GOT3 (cell line): Measurements from ENCODE around the gene NEU1.
"Not testable (repeated sequence)": the region's sequence is repeated elsewhere in the genome, so short reads cannot be mapped to it uniquely, and the experiment has no call there.

Experiments
- DNase-seq: peaks from one replicate; lab custom pipeline; 2025; ENCODE audit warnings: mixed read lengths; lab: John Stamatoyannopoulos, UW

Gene NEU1

GRCh38 chr6:31862344-31863235 lies at the start of gene NEU1:
Gene NEU1, minus strand, starts transcription at chr6:31862821. Its CDS starts 45 bp downstream, at chr6:31862776.
- DNase-seq, result peak; percentile 95

- DNase-seq, result no peak
Measured at GRCh38 chr6:31911826-31912585, 49.4 kb upstream of the NEU1 start.

- not testable (repeated sequence) for DNase-seq
Measured at GRCh38 chr6:31909298-31909697, 46.7 kb upstream of the NEU1 start.

- DNase-seq, result no peak
Measured at GRCh38 chr6:31908791-31909190, 46.2 kb upstream of the NEU1 start.

- not testable (repeated sequence) for DNase-seq
Measured at GRCh38 chr6:31908255-31908654, 45.6 kb upstream of the NEU1 start.

GRCh38 chr6:31907158-31907813 lies 44.7 kb upstream of the NEU1 start:
- DNase-seq, result no peak

GRCh38 chr6:31906727-31907126 lies 44.1 kb upstream of the NEU1 start:
- DNase-seq, result not testable (repeated sequence)

GRCh38 chr6:31906122-31906521 lies 43.5 kb upstream of the NEU1 start:
- DNase-seq, result no peak

- DNase-seq, result no peak
Measured at GRCh38 chr6:31905041-31905440, 42.4 kb upstream of the NEU1 start.

- DNase-seq, result no peak
Measured at GRCh38 chr6:31903957-31904356, 41.3 kb upstream of the NEU1 start.

- DNase-seq, result peak; percentile 73
Measured at GRCh38 chr6:31901953-31902643, 39.5 kb upstream of the NEU1 start, which contains the start of gene ZBTB12. Gene ZBTB12, minus strand, starts transcription at chr6:31902086. Its CDS starts 781 bp downstream, at chr6:31901305.

GRCh38 chr6:31901415-31901952 lies 38.9 kb upstream of the NEU1 start:
- DNase-seq, result no peak

- DNase-seq, result no peak
Measured at GRCh38 chr6:31900917-31901414, 38.3 kb upstream of the NEU1 start.

GRCh38 chr6:31899882-31900722 lies 37.5 kb upstream of the NEU1 start:
- DNase-seq, result no peak

GRCh38 chr6:31899215-31899614 lies 36.6 kb upstream of the NEU1 start:
- no peak for DNase-seq

- no peak for DNase-seq
Measured at GRCh38 chr6:31898383-31899011, 35.9 kb upstream of the NEU1 start.

GRCh38 chr6:31897612-31898382 lies 35.2 kb upstream of the NEU1 start, which contains the start of gene EHMT2:
Gene EHMT2, minus strand, starts transcription at chr6:31897698. Its CDS starts 21 bp downstream, at chr6:31897677.
- DNase-seq, result peak; percentile 60

- DNase-seq, result no peak
Measured at GRCh38 chr6:31896856-31897611, 34.4 kb upstream of the NEU1 start.
